GM12878 (cell line): ENCODE measurements around the gene SECTM1. TPM values are rescaled to one million over a fixed set of nuclear protein-coding genes. Genes with fewer than 3 reads are reported as not detected.

Source experiments
- ATAC-seq: fragments of 200-7000 bp; cut with Tn5 transposase; 3 replicates; pipeline ENCODE4 v1.9.1; 2020; ENCODE audit warnings: mild to moderate bottlenecking, moderate library complexity
- BruUV-seq: library from RNA; stranded (reverse); fragments of 400-500 nt; replicated peaks from 2 replicates; lab custom pipeline; 2021; lab: Mats Ljungman, UMichigan
- CTCF ChIA-PET: fragments of 300-600 bp; sonication (Branson Sonifier 250); formaldehyde crosslinking; extraction: SDS; loops from one replicate; lab custom pipeline; 2021; ENCODE audit warnings: inconsistent platforms; lab: Yijun Ruan, JAX
- POLR2A ChIA-PET: fragments of 350-600 bp; formaldehyde crosslinking; extraction: SDS; loops from one replicate; lab custom pipeline; 2021; ENCODE audit warnings: inconsistent platforms; lab: Charles Lee
- RAD21 ChIA-PET: fragments of 300-600 bp; sonication (Branson Sonifier 250); formaldehyde crosslinking; loops from one replicate; lab custom pipeline; 2023; ENCODE audit warnings: antibody characterized with exemption; ENCODE audit not compliant: unreplicated experiment; lab: Charles Lee
- SMC1A ChIA-PET: fragments of 300-600 bp; sonication (Branson Sonifier 250); formaldehyde crosslinking; loops from one replicate; lab custom pipeline; 2023; ENCODE audit not compliant: unreplicated experiment, uncharacterized antibody; lab: Charles Lee
- DNase-seq: peaks from one replicate; pipeline ENCODE4 v3.0.0-alpha.2; 2011; ENCODE audit warnings: low read depth, low spot score
- FAIRE-seq: peaks from 3 replicates; lab custom pipeline; 2011; peaks lifted over from hg19 to GRCh38; lab: Jason Lieb, UNC
- H2AFZ ChIP-seq: 2 replicates; pipeline ENCODE4 v1.6.0; 2011; ENCODE audit warnings: low read depth, low read length, control low read depth; ENCODE audit not compliant: control insufficient read depth
- H3K27ac ChIP-seq: 2 replicates; pipeline ENCODE4 v1.5.1; 2011; ENCODE audit warnings: control low read depth; ENCODE audit not compliant: control insufficient read depth, insufficient read depth
- H3K27me3 ChIP-seq, 2 experiments: replicated peaks in 1 of 2; 2 replicates each; pipeline versions ENCODE4 v1.6.0 to v1.6.1; 2011; ENCODE audit warnings: low read length in 1 of 2; ENCODE audit not compliant: control insufficient read depth in 2 of 2, insufficient read depth in 2 of 2
- H3K36me3 ChIP-seq, 2 experiments: 2 replicates each; pipeline ENCODE4 v1.5.1; 2011; ENCODE audit warnings: low read length in 1 of 2; ENCODE audit not compliant: control insufficient read depth in 2 of 2, insufficient read depth in 2 of 2
- H3K4me1 ChIP-seq: 2 replicates; pipeline ENCODE4 v1.6.1; 2011; ENCODE audit warnings: mild to moderate bottlenecking, low read length, moderate library complexity, mixed read lengths; ENCODE audit not compliant: control insufficient read depth, insufficient read depth
- H3K4me2 ChIP-seq: 2 replicates; pipeline ENCODE4 v1.6.0; 2011; ENCODE audit warnings: control low read depth; ENCODE audit not compliant: control insufficient read depth, insufficient read depth
- H3K4me3 ChIP-seq: fragments of 200-600 bp; sonication (generic); 2 replicates; pipeline ENCODE4 v1.5.1; 2016
- H3K79me2 ChIP-seq: 2 replicates; pipeline ENCODE4 v1.6.0; 2011; ENCODE audit warnings: low read length; ENCODE audit not compliant: control insufficient read depth, insufficient read depth
- H3K9ac ChIP-seq: 2 replicates; pipeline ENCODE4 v1.8.0; 2011; ENCODE audit warnings: low read length, control low read depth, mixed read lengths; ENCODE audit not compliant: control insufficient read depth, insufficient read depth
- H3K9me3 ChIP-seq: replicated peaks from 3 replicates; pipeline ENCODE4 v1.5.1; 2011; ENCODE audit warnings: mild to moderate bottlenecking, low read length; ENCODE audit not compliant: control insufficient read depth, insufficient read depth
- H4K20me1 ChIP-seq: 2 replicates; pipeline ENCODE4 v1.6.0; 2011; ENCODE audit not compliant: control insufficient read depth, insufficient read depth
- HDAC2 ChIP-seq: fragments of 200-600 bp; sonication (generic); IDR thresholded peaks from 2 replicates; pipeline ENCODE4 v1.6.1; 2017
- MEF2B ChIP-seq: fragments of 450-650 bp; IDR thresholded peaks from 2 replicates; pipeline ENCODE4 v1.6.1; 2018; ENCODE audit warnings: mild to moderate bottlenecking, moderate library complexity; ENCODE audit not compliant: partially characterized antibody, poor library complexity, severe bottlenecking
- PAX5 ChIP-seq: IDR thresholded peaks from 2 replicates; pipeline ENCODE4 v1.6.1; 2011; ENCODE audit warnings: low read depth, low read length, borderline replicate concordance
- SREBF1 ChIP-seq: IDR thresholded peaks from 2 replicates; pipeline ENCODE4 v1.6.1; 2012; ENCODE audit warnings: mild to moderate bottlenecking, low read length
- WGBS: methylation state at CpG from one replicate; pipeline ENCODE4 v1.1.6; 2016; ENCODE audit warnings: low lambda C conversion rate; ENCODE audit not compliant: insufficient replicate concordance, insufficient coverage; ENCODE audit errors: missing lambda C conversion rate; 5-methylcytosine and 5-hydroxymethylcytosine counted together
- in situ Hi-C: fragments of 300-500 bp; cut with MboI; formaldehyde crosslinking; loops from 9 replicates; pipeline ENCODE4 v1.14.3; 2018; ENCODE audit warnings: mixed read lengths
- intact Hi-C: fragments of 100-400 bp; cut with micrococcal nuclease; formaldehyde crosslinking; loops from one replicate; pipeline ENCODE4 v1.14.2; 2022; ENCODE audit not compliant: unreplicated experiment
- polyA plus RNA-seq, 11 experiments: library from polyadenylated mRNA; depleted of rRNA in 4 of 11; unstranded in 6 of 11; stranded (reverse) in 5 of 11; fragments of >200 nt; fragmentation: Nextera tagmentation in 4 of 11; fragmentation: Illumina TruSeq in 1 of 11; extraction: Ambion mirVana in 4 of 11; extraction: Trizol in 1 of 11; gene quantifications; 1 replicate in 1 of 11; 2 replicates in 10 of 11; pipeline versions ENCODE4 v1.2.1 to v1.2.3, GENCODE V29; 2011 to 2016; ENCODE audit warnings: inconsistent platforms in 2 of 11, missing spikeins in 2 of 11, low read depth in 1 of 11
- total RNA-seq, 4 experiments: library from RNA; depleted of rRNA in 3 of 4; stranded (reverse); fragments of >200 nt in 3 of 4; fragmentation: Illumina TruSeq in 1 of 4; extraction: Trizol in 1 of 4; gene quantifications; 2 replicates each; pipeline versions ENCODE4 v1.2.1 to v1.2.3, GENCODE V29; 2013 to 2021
- TF ChIP-seq, protein P1 (sequence below): fragments of 450-650 bp; IDR thresholded peaks from 2 replicates; pipeline ENCODE4 v1.6.1; 2016; ENCODE audit warnings: mild to moderate bottlenecking, moderate library complexity, borderline replicate concordance
- TF ChIP-seq, protein P2 (sequence below): fragments of 450-650 bp; IDR thresholded peaks from 2 replicates; pipeline ENCODE4 v1.6.1; 2017; ENCODE audit warnings: low read depth, mild to moderate bottlenecking, moderate library complexity
- TF ChIP-seq, protein P3 (sequence below): fragments of 450-650 bp; IDR thresholded peaks from 2 replicates; pipeline ENCODE4 v1.6.1; 2017; ENCODE audit warnings: mild to moderate bottlenecking, moderate library complexity
- TF ChIP-seq, protein P4 (sequence below), 3 experiments: IDR thresholded peaks in 2 of 3; conservative IDR thresholded peaks in 1 of 3; 2 replicates each; pipeline ENCODE4 v1.5.1; 2011; ENCODE audit warnings: low read depth in 3 of 3, low read length in 3 of 3, mild to moderate bottlenecking in 3 of 3, control low read depth in 2 of 3, moderate library complexity in 2 of 3, inconsistent platforms in 1 of 3, mixed read lengths in 1 of 3; ENCODE audit not compliant: control insufficient read depth in 2 of 3, insufficient read depth in 1 of 3; ENCODE audit errors: extremely low read depth in 1 of 3

SECTM1 gene
- total and polyA plus RNA-seq, 10 of the 15 experiments (the other 5 are each of a cell fraction or from before 2014, with no cell fraction given), result 0.10 to 0.13 (median 0.12) TPM; not detected in 7

- TF ChIP-seq, protein P1, sequence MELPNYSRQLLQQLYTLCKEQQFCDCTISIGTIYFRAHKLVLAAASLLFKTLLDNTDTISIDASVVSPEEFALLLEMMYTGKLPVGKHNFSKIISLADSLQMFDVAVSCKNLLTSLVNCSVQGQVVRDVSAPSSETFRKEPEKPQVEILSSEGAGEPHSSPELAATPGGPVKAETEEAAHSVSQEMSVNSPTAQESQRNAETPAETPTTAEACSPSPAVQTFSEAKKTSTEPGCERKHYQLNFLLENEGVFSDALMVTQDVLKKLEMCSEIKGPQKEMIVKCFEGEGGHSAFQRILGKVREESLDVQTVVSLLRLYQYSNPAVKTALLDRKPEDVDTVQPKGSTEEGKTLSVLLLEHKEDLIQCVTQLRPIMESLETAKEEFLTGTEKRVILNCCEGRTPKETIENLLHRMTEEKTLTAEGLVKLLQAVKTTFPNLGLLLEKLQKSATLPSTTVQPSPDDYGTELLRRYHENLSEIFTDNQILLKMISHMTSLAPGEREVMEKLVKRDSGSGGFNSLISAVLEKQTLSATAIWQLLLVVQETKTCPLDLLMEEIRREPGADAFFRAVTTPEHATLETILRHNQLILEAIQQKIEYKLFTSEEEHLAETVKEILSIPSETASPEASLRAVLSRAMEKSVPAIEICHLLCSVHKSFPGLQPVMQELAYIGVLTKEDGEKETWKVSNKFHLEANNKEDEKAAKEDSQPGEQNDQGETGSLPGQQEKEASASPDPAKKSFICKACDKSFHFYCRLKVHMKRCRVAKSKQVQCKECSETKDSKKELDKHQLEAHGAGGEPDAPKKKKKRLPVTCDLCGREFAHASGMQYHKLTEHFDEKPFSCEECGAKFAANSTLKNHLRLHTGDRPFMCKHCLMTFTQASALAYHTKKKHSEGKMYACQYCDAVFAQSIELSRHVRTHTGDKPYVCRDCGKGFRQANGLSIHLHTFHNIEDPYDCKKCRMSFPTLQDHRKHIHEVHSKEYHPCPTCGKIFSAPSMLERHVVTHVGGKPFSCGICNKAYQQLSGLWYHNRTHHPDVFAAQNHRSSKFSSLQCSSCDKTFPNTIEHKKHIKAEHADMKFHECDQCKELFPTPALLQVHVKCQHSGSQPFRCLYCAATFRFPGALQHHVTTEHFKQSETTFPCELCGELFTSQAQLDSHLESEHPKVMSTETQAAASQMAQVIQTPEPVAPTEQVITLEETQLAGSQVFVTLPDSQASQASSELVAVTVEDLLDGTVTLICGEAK, result no peak
Observed at GRCh38 chr17:82296511-82297279, 36.9 kb downstream of the SECTM1 start (continued).

- ChIA-PET RAD21 (interaction anchor here (1.6 to 3.2 kb wide), 2 partner anchors 12 to 27 kb away, joined by 3 to 6 read pairs; no protein-coding TSS in a partner anchor), POLR2A (no interaction called here), CTCF (no interaction called here), SMC1A (no interaction called here)
- Histone ChIP-seq H3K9ac (no peak overlapping the region), H3K27me3 (no peaks in the 10 kb centered on the region), H3K4me2 (no peak overlapping the region), H3K9me3 (no peaks in the 10 kb centered on the region), H2AFZ (no peak overlapping the region), H3K36me3 (no peaks in the 10 kb centered on the region), H3K4me1 (peaks cover 14% of the 10 kb centered on the region), H3K27ac (no peak overlapping the region), H3K79me2 (peaks cover 4% of the 10 kb centered on the region), H4K20me1 (no peaks in the 10 kb centered on the region), H3K4me3 (no peak overlapping the region)
- FAIRE-seq (no peak), DNase-seq (no peak), ATAC-seq (no peak)
- no TSS peak for BruUV-seq
- 77% methylated on average over 4 of the region's 4 CpGs for WGBS
- intact Hi-C loops (no loop called here), in situ Hi-C loops (no loop called here)
- TF ChIP-seq MEF2B (no peak), PAX5 (no peak), HDAC2 (no peak), SREBF1 (no peak)
- TF ChIP-seq, protein P2, sequence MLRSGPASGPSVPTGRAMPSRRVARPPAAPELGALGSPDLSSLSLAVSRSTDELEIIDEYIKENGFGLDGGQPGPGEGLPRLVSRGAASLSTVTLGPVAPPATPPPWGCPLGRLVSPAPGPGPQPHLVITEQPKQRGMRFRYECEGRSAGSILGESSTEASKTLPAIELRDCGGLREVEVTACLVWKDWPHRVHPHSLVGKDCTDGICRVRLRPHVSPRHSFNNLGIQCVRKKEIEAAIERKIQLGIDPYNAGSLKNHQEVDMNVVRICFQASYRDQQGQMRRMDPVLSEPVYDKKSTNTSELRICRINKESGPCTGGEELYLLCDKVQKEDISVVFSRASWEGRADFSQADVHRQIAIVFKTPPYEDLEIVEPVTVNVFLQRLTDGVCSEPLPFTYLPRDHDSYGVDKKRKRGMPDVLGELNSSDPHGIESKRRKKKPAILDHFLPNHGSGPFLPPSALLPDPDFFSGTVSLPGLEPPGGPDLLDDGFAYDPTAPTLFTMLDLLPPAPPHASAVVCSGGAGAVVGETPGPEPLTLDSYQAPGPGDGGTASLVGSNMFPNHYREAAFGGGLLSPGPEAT, result no peak
- TF ChIP-seq, protein P3, sequence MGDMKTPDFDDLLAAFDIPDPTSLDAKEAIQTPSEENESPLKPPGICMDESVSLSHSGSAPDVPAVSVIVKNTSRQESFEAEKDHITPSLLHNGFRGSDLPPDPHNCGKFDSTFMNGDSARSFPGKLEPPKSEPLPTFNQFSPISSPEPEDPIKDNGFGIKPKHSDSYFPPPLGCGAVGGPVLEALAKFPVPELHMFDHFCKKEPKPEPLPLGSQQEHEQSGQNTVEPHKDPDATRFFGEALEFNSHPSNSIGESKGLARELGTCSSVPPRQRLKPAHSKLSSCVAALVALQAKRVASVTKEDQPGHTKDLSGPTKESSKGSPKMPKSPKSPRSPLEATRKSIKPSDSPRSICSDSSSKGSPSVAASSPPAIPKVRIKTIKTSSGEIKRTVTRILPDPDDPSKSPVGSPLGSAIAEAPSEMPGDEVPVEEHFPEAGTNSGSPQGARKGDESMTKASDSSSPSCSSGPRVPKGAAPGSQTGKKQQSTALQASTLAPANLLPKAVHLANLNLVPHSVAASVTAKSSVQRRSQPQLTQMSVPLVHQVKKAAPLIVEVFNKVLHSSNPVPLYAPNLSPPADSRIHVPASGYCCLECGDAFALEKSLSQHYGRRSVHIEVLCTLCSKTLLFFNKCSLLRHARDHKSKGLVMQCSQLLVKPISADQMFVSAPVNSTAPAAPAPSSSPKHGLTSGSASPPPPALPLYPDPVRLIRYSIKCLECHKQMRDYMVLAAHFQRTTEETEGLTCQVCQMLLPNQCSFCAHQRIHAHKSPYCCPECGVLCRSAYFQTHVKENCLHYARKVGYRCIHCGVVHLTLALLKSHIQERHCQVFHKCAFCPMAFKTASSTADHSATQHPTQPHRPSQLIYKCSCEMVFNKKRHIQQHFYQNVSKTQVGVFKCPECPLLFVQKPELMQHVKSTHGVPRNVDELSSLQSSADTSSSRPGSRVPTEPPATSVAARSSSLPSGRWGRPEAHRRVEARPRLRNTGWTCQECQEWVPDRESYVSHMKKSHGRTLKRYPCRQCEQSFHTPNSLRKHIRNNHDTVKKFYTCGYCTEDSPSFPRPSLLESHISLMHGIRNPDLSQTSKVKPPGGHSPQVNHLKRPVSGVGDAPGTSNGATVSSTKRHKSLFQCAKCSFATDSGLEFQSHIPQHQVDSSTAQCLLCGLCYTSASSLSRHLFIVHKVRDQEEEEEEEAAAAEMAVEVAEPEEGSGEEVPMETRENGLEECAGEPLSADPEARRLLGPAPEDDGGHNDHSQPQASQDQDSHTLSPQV, result no peak
- TF ChIP-seq, protein P4, sequence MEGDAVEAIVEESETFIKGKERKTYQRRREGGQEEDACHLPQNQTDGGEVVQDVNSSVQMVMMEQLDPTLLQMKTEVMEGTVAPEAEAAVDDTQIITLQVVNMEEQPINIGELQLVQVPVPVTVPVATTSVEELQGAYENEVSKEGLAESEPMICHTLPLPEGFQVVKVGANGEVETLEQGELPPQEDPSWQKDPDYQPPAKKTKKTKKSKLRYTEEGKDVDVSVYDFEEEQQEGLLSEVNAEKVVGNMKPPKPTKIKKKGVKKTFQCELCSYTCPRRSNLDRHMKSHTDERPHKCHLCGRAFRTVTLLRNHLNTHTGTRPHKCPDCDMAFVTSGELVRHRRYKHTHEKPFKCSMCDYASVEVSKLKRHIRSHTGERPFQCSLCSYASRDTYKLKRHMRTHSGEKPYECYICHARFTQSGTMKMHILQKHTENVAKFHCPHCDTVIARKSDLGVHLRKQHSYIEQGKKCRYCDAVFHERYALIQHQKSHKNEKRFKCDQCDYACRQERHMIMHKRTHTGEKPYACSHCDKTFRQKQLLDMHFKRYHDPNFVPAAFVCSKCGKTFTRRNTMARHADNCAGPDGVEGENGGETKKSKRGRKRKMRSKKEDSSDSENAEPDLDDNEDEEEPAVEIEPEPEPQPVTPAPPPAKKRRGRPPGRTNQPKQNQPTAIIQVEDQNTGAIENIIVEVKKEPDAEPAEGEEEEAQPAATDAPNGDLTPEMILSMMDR (IDR thresholded peaks at IDR 0.05 in 2 of 3, conservative IDR thresholded peaks at IDR 0.05 in 1 of 3; ENCODE audit: control insufficient read depth in 2 of 3, extremely low read depth in 1 of 3, insufficient read depth in 1 of 3, low read depth in 3 of 3, low read length in 3 of 3), result no peak
Observed at GRCh38 chr17:82295472-82295814, 38.1 kb downstream of the SECTM1 start.
